SH-SY5Y (cell line): ENCODE measurements around the gene DIS3L.

Source experiments
- GATA2 ChIP-seq: IDR thresholded peaks from 2 replicates; pipeline ENCODE4 v1.6.1; 2011; ENCODE audit warnings: mild to moderate bottlenecking, low read depth, low read length
- GATA3 ChIP-seq: IDR thresholded peaks from 2 replicates; pipeline ENCODE4 v1.6.1; 2011; ENCODE audit warnings: low read depth, mild to moderate bottlenecking, low read length, moderate library complexity

- TF ChIP-seq GATA3 (no peak), GATA2 (no peak)
Measured at GRCh38 chr15:66253418-66254088, 39.8 kb upstream of the DIS3L start, which contains the start of gene MEGF11.
